Muscle of leg (tissue), 11 donors: ENCODE data around the gene SLC4A4. TPM values are rescaled to one million over a fixed set of nuclear protein-coding genes. Genes with fewer than 3 reads are reported as not detected.

Source experiments
- DNase-seq: peaks from one replicate; pipeline ENCODE4 v3.0.0; 2013
- H3K27ac ChIP-seq: one replicate; pipeline ENCODE4 v1.5.1; 2013; ENCODE audit warnings: mild to moderate bottlenecking, low read length, control low read depth
- H3K27me3 ChIP-seq: one replicate; pipeline ENCODE4 v1.6.1; 2013; ENCODE audit warnings: low read length; ENCODE audit not compliant: control insufficient read depth, insufficient read depth
- H3K36me3 ChIP-seq: one replicate; pipeline ENCODE4 v1.6.1; 2013; ENCODE audit warnings: low read length; ENCODE audit not compliant: control insufficient read depth, insufficient read depth
- H3K4me1 ChIP-seq: one replicate; pipeline ENCODE4 v1.6.1; 2013; ENCODE audit warnings: low read length; ENCODE audit not compliant: control insufficient read depth, insufficient read depth
- H3K4me3 ChIP-seq: one replicate; pipeline ENCODE4 v1.5.1; 2013; ENCODE audit warnings: low read length, control low read depth
- H3K9me3 ChIP-seq: replicated peaks from 2 replicates; pipeline ENCODE4 v1.6.1; 2013; ENCODE audit warnings: low read depth, low read length; ENCODE audit not compliant: control insufficient read depth
- WGBS: methylation state at CpG from one replicate; pipeline ENCODE4 v1.1.5; 2013; ENCODE audit warnings: missing lambda C conversion rate; ENCODE audit not compliant: insufficient coverage; 5-methylcytosine and 5-hydroxymethylcytosine counted together
- polyA plus RNA-seq, 8 donors: library from polyadenylated mRNA; unstranded; fragments of 120-200 nt; gene quantifications; one replicate each; pipeline versions ENCODE4 v1.2.1 to v1.2.3, GENCODE V29; 2013; ENCODE audit warnings: inconsistent platforms in 1 of 8, low replicate concordance in 1 of 8; ENCODE audit not compliant: insufficient read length in 8 of 8, insufficient read depth in 1 of 8
- total RNA-seq: library from RNA; stranded (reverse); fragments of 120-200 nt; gene quantifications from one replicate; pipeline ENCODE4 v1.2.4, GENCODE V29; 2013

SLC4A4 gene
- total and polyA plus RNA-seq, 9 donors, result 6.7 to 14.9 (median 10.1) TPM

DNA sequence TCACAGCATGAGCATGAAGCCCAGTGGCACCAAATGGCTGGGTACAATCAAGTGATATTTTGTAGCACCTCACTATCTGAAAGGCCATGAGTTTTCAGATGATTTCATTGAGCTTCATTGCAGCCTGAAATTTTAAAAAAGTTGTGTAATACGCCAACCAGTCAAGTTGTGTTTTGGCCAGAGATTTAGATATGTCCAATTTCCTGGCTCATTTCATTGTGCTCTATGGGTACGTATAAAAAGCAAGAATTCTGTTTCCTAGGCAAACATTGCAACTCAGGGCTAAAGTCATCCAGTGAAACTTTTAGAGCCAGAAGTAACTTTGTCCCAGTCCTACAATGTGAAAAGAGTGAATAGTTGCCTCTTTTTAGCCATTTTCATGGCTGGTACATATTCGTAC, 232.5 kb downstream of the SLC4A4 start:
- no peaks in the 10 kb centered on the region for H3K9me3 ChIP-seq
- no peak overlapping the region for H3K4me3 ChIP-seq
- H3K36me3 ChIP-seq, result no peaks in the 10 kb centered on the region
- H3K27me3 ChIP-seq, result no peaks in the 10 kb centered on the region
- no peak for DNase-seq
- no peaks in the 10 kb centered on the region for H3K4me1 ChIP-seq
- H3K27ac ChIP-seq, result no peak overlapping the region
- 60% methylated on average over 1 of the region's 3 CpGs for WGBS

DNA sequence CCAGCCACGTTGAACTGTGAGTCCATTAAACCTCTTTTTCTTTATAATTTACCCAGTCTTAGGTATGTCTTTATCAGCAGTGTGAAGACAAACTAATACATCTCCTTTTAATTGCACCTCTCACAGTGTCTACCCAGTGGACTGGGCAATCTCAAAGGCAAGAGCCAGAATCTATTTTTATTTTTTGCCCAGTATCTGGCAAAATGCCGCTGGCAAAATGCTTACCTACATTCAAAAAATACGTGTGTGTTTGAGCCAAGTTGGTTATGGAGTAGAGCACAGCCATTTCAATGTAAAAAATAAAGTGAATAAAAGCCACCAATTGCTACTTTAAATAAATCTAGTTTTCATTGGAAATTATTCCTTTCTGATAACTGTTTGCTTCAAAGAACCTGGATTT, 245.2 kb downstream of the SLC4A4 start:
- no peaks in the 10 kb centered on the region for H3K27me3 ChIP-seq

DNA sequence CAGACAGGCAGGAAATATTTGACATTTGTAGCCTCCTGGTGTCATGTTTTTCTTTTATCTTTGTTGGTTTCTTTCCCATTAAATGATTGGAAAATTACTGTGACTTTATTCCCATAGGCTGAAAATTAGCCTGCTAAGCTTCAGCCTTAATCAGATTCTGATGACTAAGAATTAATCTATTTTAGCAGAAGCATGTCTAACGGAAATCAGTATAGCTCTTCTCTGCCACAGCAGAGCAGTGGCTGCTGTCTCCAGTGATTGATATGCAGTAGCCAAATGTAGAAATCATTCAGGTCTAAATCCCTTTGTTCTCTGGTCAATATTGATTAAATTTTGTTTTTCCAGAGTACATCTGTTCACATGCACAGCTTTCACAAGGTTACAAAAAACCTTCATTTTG, 245.8 kb downstream of the SLC4A4 start:
- WGBS, result no CpG with 5 or more reads among the region's 1 CpG
- H3K36me3 ChIP-seq, result no peaks in the 10 kb centered on the region
- H3K27ac ChIP-seq, result no peak overlapping the region
- H3K27me3 ChIP-seq, result no peaks in the 10 kb centered on the region
- no peak overlapping the region for H3K4me3 ChIP-seq
- H3K9me3 ChIP-seq, result no peaks in the 10 kb centered on the region
- DNase-seq, result no peak
- H3K4me1 ChIP-seq, result no peaks in the 10 kb centered on the region

More for the DNA sequence above, 245.2 kb downstream of the SLC4A4 start:
- Histone ChIP-seq H3K4me3 (no peak overlapping the region), H3K27ac (no peak overlapping the region), H3K36me3 (no peaks in the 10 kb centered on the region), H3K4me1 (no peaks in the 10 kb centered on the region), H3K9me3 (no peaks in the 10 kb centered on the region)
- DNase-seq, result no peak
- WGBS, result 60% methylated on average over 1 of the region's 3 CpGs

DNA sequence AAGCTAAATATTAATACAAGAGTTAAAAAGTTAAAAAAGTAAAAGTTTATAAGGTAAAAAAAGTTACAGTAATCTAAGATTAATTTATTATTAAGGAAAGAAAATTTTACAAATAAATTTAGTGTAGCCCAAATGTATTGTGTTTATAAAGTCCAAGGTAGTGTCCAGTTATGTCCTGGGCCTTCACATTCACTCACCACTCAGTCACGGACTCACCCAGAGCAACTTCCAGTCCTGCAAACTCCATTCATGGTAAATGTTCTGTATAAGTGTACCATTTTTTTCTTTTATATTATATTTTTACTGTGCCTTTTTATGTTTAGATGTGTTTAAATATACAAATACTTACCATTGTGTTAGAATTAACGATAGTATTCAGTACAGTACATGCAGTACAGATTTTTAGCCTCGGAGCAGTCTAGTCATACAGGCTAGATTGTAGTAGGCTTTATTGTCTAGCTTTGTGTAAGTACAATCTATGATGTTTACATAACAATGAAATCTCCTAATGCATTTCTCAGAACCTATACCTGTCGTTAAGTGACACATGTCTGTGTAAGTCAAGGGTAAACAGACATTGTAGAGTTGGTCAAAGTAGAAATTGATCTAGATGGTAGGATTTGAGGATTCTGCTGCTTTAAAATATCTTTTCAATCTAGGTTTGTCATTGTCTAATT, 247.4 kb downstream of the SLC4A4 start:
- Histone ChIP-seq H3K27me3 (no peaks in the 10 kb centered on the region), H3K4me1 (no peaks in the 10 kb centered on the region), H3K36me3 (no peaks in the 10 kb centered on the region), H3K27ac (no peak overlapping the region), H3K9me3 (no peaks in the 10 kb centered on the region), H3K4me3 (no peak overlapping the region)
- DNase-seq, result no peak
- WGBS, result no CpG with 5 or more reads among the region's 4 CpGs

DNA sequence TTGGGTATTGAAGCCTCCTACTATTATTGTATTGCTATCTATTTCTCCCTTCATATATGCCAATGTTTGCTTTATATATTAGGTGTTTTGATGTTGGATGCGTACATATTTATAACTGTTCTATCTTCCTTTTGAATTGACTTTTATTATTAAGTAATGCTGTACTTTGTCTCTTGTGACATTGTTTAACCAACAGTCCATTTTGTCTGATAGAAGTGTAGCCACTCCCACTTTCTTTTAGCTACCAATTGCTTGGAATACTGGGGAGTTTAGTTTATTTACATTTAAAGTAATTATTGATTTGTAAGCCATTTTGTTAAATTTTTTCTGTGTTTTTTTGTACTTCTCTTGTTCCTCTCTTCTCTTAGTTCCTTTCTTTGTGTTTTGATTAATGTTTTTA, 249.2 kb downstream of the SLC4A4 start:
- no peak for DNase-seq
- H3K36me3 ChIP-seq, result no peaks in the 10 kb centered on the region
- H3K9me3 ChIP-seq, result no peaks in the 10 kb centered on the region
- no peaks in the 10 kb centered on the region for H3K4me1 ChIP-seq
- H3K27ac ChIP-seq, result no peak overlapping the region
- no CpG with 5 or more reads among the region's 1 CpG for WGBS
- H3K4me3 ChIP-seq, result no peak overlapping the region
- no peaks in the 10 kb centered on the region for H3K27me3 ChIP-seq

DNA sequence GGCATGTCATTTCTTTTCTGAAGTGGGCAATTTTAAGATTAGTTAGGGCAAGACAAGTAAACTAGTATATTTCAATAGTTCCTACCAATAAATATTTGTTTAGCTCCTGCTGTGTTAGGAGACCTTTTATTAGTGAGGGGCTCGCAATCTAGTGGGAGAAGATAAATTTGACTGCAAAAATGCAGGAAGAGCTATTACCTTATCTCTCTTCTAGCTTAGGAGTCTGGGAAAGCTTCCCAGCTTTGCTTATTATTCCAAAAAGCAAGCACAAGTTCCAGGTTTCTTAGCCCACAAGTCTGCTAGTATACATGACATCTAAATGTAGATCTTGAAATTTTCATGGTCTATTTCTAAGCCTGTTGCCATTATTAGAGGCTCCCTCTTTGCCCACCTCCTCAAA, 254.0 kb downstream of the SLC4A4 start:
- no peaks in the 10 kb centered on the region for H3K9me3 ChIP-seq
- H3K36me3 ChIP-seq, result no peaks in the 10 kb centered on the region
- no peaks in the 10 kb centered on the region for H3K27me3 ChIP-seq
- no peak overlapping the region for H3K27ac ChIP-seq
- DNase-seq, result no peak
- no CpG with 5 or more reads among the region's 1 CpG for WGBS
- H3K4me3 ChIP-seq, result no peak overlapping the region
- no peaks in the 10 kb centered on the region for H3K4me1 ChIP-seq

GRCh38 chr4:71593311-71593710, 254.5 kb downstream of the SLC4A4 start:
- Histone ChIP-seq H3K27ac (no peak overlapping the region), H3K36me3 (no peaks in the 10 kb centered on the region), H3K4me3 (no peak overlapping the region), H3K27me3 (no peaks in the 10 kb centered on the region), H3K4me1 (no peaks in the 10 kb centered on the region), H3K9me3 (no peaks in the 10 kb centered on the region)
- DNase-seq, result no peak

DNA sequence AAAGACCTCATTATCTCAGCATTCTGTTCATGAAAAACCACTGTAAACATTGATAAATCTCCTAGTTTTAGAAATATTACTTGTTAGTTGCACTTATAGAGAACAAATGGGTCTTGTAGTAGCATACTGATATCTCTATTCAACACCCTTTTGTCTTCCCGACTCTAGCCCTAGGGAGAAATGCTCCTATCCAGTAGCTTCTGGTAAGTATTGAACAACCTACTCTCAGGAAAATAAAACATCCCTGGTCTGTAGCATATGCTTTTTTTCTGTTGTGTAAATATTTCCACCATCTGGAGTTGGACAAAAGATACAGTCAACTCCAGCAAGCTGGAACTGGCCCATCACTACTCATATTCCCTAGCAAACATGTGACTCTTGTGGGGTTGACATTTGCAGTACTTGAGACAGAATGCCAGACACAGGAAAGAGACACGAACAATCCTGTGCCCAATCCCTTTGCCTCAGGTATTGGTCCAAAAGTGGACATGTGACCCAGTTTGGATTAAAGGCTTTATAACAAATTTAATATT, 256.8 kb downstream of the SLC4A4 start:
- no peaks in the 10 kb centered on the region for H3K36me3 ChIP-seq
- DNase-seq, result peak; percentile 37
- no peak overlapping the region for H3K4me3 ChIP-seq
- no CpG with 5 or more reads among the region's 2 CpGs for WGBS
- H3K4me1 ChIP-seq, result no peaks in the 10 kb centered on the region
- H3K9me3 ChIP-seq, result no peaks in the 10 kb centered on the region
- H3K27ac ChIP-seq, result no peak overlapping the region
- H3K27me3 ChIP-seq, result no peaks in the 10 kb centered on the region

- Histone ChIP-seq H3K27ac (no peak overlapping the region), H3K4me3 (no peak overlapping the region), H3K9me3 (no peaks in the 10 kb centered on the region), H3K4me1 (no peaks in the 10 kb centered on the region), H3K36me3 (no peaks in the 10 kb centered on the region), H3K27me3 (no peaks in the 10 kb centered on the region)
- no peak for DNase-seq
- no CpG with 5 or more reads among the region's 3 CpGs for WGBS
These were observed 260.8 kb downstream of the SLC4A4 start for GRCh38 chr4:71599578-71599977.

GRCh38 chr4:71602289-71602900, 263.6 kb downstream of the SLC4A4 start:
- Histone ChIP-seq H3K36me3 (no peaks in the 10 kb centered on the region), H3K4me3 (no peak overlapping the region), H3K4me1 (no peaks in the 10 kb centered on the region), H3K9me3 (no peaks in the 10 kb centered on the region), H3K27me3 (no peaks in the 10 kb centered on the region), H3K27ac (no peak overlapping the region)
- 84% methylated on average over 3 of the region's 6 CpGs for WGBS
- DNase-seq, result no peak
